Measurements from ENCODE around the gene OR1J1. TPM values are rescaled to one million over a fixed set of nuclear protein-coding genes. Genes with fewer than 3 reads are reported as not detected.

OR1J1 gene
- total RNA-seq, 6 experiments from 2014 or later: not detected

DNA sequence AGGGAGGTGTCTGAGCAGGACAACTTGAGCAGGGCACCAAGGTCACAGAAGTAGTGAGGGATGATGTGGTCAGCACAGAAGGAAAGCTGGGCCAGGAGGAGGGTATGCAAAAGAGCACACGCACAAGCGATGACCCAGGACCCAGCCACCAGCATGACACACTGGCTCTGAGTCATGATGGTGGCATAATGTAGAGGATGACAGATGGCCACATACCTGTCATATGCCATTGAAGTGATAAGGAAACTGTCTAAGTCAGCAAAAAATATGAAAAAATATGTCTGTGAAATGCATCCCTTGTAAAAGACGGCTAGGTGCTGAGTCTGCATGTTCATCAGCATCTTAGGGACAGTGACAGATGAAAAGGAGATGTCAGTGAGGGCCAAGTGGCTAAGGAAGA is 380 bp downstream of the OR1J1 start:
- H3K4me3 ChIP-seq: no peak overlapping the region
- no peaks in the 10 kb centered on the region for H3K4me1 ChIP-seq
- no peaks in the 10 kb centered on the region for H3K36me3 ChIP-seq
- ATAC-seq (no peak), DNase-seq (no peak)
- peaks cover 0 to 4% of the 10 kb centered on the region in 2 donors for H3K27me3 ChIP-seq
- WGBS (ENCODE audit: insufficient coverage, low coverage, low lambda C conversion rate, missing lambda C conversion rate): 84% methylated on average over 3 of the region's 3 CpGs
- no peak for TF ChIP-seq POLR2A (IDR thresholded peaks at IDR 0.05)
- TF ChIP-seq, protein P1, sequence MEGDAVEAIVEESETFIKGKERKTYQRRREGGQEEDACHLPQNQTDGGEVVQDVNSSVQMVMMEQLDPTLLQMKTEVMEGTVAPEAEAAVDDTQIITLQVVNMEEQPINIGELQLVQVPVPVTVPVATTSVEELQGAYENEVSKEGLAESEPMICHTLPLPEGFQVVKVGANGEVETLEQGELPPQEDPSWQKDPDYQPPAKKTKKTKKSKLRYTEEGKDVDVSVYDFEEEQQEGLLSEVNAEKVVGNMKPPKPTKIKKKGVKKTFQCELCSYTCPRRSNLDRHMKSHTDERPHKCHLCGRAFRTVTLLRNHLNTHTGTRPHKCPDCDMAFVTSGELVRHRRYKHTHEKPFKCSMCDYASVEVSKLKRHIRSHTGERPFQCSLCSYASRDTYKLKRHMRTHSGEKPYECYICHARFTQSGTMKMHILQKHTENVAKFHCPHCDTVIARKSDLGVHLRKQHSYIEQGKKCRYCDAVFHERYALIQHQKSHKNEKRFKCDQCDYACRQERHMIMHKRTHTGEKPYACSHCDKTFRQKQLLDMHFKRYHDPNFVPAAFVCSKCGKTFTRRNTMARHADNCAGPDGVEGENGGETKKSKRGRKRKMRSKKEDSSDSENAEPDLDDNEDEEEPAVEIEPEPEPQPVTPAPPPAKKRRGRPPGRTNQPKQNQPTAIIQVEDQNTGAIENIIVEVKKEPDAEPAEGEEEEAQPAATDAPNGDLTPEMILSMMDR (IDR thresholded peaks at IDR 0.05): no peak
- no peak overlapping the region for H3K27ac ChIP-seq
- no peaks in the 10 kb centered on the region for H3K9me3 ChIP-seq
- intact Hi-C loops (cut with DNase I): no loop called here

GRCh38 chr9:122475717-122476116 is 2.0 kb downstream of the OR1J1 start:
- 27% methylated on average over 2 of the region's 2 CpGs for WGBS (ENCODE audit: insufficient coverage, low coverage, low lambda C conversion rate, missing lambda C conversion rate)
- no peak for ATAC-seq

DNA sequence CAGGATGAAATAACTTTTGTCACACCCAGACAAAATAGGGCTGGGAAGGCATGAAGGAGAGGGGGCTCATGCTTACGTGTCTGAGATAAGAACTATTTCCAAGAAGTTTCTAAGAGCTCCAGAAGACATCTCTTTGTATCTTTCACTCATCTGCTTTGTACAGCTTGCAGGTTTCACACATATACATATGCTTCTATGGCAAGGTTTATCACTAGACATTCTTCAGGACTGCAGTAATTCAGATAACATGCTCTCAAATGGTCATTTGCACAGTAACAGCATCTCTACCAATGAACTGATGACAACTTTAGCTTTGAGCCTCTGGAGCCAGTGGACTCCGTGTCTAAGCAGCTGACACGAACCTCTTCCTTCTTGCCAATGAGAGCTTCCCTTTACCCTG is 3.2 kb downstream of the OR1J1 start:
- ATAC-seq (no peak), DNase-seq (no peak)
- Histone ChIP-seq H3K27me3 (no peaks in the 10 kb centered on the region), H3K4me1 (no peaks in the 10 kb centered on the region), H3K9me3 (no peaks in the 10 kb centered on the region), H3K27ac (no peak overlapping the region), H3K4me3 (no peak overlapping the region), H3K36me3 (no peaks in the 10 kb centered on the region)
- TF ChIP-seq, protein P1 (IDR thresholded peaks at IDR 0.05): no peak
- TF ChIP-seq POLR2A (IDR thresholded peaks at IDR 0.05): no peak
- intact Hi-C loops (cut with DNase I): no loop called here
- 54% methylated on average over 3 of the region's 3 CpGs for WGBS (ENCODE audit: insufficient coverage, low coverage, low lambda C conversion rate, missing lambda C conversion rate)

More at GRCh38 chr9:122475717-122476116, 2.0 kb downstream of the OR1J1 start:
- DNase-seq: no peak
- Histone ChIP-seq H3K4me1 (no peaks in the 10 kb centered on the region), H3K9me3 (no peaks in the 10 kb centered on the region), H3K4me3 (no peak overlapping the region), H3K36me3 (no peaks in the 10 kb centered on the region), H3K27ac (no peak overlapping the region), H3K27me3 (no peaks in the 10 kb centered on the region)
- TF ChIP-seq POLR2A (IDR thresholded peaks at IDR 0.05): no peak
- TF ChIP-seq, protein P1 (IDR thresholded peaks at IDR 0.05): no peak
- intact Hi-C loops (cut with DNase I): no loop called here

- Histone ChIP-seq H3K36me3 (no peaks in the 10 kb centered on the region), H3K9me3 (no peaks in the 10 kb centered on the region), H3K4me1 (peaks cover 0 to 8% (median 0%) of the 10 kb centered on the region in 4 donors), H3K27ac (no peak overlapping the region), H3K27me3 (no peaks in the 10 kb centered on the region), H3K4me3 (no peak overlapping the region)
- intact Hi-C loops (cut with DNase I): loop anchor here in 1 of 2 donors (10.0 kb wide), 1 partner anchor 336 kb away; the partner anchor contains the start of gene OR1K1
- ATAC-seq (no peak), DNase-seq (no peak)
- TF ChIP-seq, protein P1 (IDR thresholded peaks at IDR 0.05): no peak
- no peak for TF ChIP-seq POLR2A (IDR thresholded peaks at IDR 0.05)
- WGBS (ENCODE audit: insufficient coverage, low coverage, low lambda C conversion rate, missing lambda C conversion rate): 50% methylated on average over 4 of the region's 4 CpGs
These were observed 9.0 kb downstream of the OR1J1 start for GRCh38 chr9:122468735-122469134.

GRCh38 chr9:122466456-122466855 is 11.3 kb downstream of the OR1J1 start:
- no peak for DNase-seq
- no peak for TF ChIP-seq POLR2A (IDR thresholded peaks at IDR 0.05)
- TF ChIP-seq, protein P1 (IDR thresholded peaks at IDR 0.05): no peak
- 81% methylated on average over 2 of the region's 3 CpGs for WGBS (ENCODE audit: insufficient coverage, low coverage, low lambda C conversion rate, missing lambda C conversion rate)
- ATAC-seq: no peak
- Histone ChIP-seq H3K27me3 (no peaks in the 10 kb centered on the region), H3K4me1 (peaks cover 0 to 8% (median 0%) of the 10 kb centered on the region in 4 donors), H3K36me3 (no peaks in the 10 kb centered on the region), H3K4me3 (no peak overlapping the region), H3K27ac (no peak overlapping the region), H3K9me3 (no peaks in the 10 kb centered on the region)
- intact Hi-C loops (cut with DNase I): loop anchor here in 1 of 2 donors (10.0 kb wide), 1 partner anchor 338 kb away; the partner anchor contains the start of gene OR1K1
